ENCODE data around the gene MAST2.

DNA sequence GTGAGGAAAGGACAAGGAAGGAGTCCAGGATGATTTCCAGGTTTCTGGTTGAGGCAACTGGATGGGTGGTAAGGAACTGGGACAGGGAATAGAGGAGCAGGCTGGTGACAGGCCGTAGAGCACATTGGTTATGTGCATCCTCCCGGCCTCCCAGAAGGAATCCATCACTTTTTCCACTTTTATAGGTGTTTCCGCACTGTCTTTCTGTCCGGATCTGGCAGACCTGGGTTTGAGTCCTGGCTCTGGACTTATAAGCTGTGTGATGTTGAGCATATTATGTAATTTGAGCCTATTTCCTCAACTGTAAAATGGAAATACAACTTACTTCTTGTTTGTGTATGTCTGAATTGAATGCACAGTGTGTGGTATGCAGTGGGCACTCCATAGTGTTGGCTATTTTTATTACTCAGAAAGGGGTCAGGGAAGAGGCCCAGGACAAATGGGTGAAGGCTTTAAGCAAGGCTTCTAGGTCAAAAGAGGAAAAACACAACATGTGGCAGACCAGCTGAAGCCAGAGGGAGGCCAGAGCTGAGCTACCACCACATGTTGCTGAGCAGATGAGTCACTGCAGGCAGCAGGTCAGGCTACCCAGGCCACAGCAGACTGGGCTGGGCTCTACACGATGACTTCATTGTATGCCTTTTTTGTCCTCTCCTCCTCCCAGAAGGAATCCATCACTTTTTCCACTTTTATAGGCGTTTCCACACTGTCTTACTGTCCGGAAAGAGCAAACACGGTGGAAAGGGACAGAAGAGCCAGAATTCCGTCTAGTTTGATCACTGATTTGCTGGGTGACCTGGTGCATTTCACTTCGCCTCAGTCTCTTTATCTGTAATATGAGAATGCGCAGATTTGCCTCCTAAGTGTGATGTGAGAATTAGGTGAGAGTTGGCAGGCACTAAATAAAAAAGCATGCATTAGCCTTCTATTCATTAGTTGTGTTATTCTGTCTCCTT, 791 bp upstream of the MAST2 start:
- TF ChIP-seq, protein P1, sequence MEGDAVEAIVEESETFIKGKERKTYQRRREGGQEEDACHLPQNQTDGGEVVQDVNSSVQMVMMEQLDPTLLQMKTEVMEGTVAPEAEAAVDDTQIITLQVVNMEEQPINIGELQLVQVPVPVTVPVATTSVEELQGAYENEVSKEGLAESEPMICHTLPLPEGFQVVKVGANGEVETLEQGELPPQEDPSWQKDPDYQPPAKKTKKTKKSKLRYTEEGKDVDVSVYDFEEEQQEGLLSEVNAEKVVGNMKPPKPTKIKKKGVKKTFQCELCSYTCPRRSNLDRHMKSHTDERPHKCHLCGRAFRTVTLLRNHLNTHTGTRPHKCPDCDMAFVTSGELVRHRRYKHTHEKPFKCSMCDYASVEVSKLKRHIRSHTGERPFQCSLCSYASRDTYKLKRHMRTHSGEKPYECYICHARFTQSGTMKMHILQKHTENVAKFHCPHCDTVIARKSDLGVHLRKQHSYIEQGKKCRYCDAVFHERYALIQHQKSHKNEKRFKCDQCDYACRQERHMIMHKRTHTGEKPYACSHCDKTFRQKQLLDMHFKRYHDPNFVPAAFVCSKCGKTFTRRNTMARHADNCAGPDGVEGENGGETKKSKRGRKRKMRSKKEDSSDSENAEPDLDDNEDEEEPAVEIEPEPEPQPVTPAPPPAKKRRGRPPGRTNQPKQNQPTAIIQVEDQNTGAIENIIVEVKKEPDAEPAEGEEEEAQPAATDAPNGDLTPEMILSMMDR (IDR thresholded peaks at IDR 0.05 in 2 of 3, conservative IDR thresholded peaks at IDR 0.05 in 1 of 3; ENCODE audit: insufficient read depth in 2 of 3, low read depth in 1 of 3, low read length in 3 of 3) = no peak
- 0 out of 4 replicates have a peak, but pooled peaks of 1 of the 2 experiments have one; percentile 45 for TF ChIP-seq ARNT (IDR thresholded peaks at IDR 0.05)
- TF ChIP-seq, protein P2, sequence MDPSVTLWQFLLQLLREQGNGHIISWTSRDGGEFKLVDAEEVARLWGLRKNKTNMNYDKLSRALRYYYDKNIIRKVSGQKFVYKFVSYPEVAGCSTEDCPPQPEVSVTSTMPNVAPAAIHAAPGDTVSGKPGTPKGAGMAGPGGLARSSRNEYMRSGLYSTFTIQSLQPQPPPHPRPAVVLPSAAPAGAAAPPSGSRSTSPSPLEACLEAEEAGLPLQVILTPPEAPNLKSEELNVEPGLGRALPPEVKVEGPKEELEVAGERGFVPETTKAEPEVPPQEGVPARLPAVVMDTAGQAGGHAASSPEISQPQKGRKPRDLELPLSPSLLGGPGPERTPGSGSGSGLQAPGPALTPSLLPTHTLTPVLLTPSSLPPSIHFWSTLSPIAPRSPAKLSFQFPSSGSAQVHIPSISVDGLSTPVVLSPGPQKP (CRISPR knock-in tag; IDR thresholded peaks at IDR 0.05) = no peak
- TF ChIP-seq SPI1 (IDR thresholded peaks at IDR 0.05; ENCODE audit: borderline replicate concordance, low read depth, low read length) = no peak
- TF ChIP-seq EP300 (IDR thresholded peaks at IDR 0.05; ENCODE audit: low read length) = no peak
- TF ChIP-seq CSDE1 (IDR thresholded peaks at IDR 0.05) = no peak
- no peak for TF ChIP-seq EZH2 (IDR thresholded peaks at IDR 0.05; ENCODE audit: borderline replicate concordance, low read depth, low read length)
- TF ChIP-seq BHLHE40 (IDR thresholded peaks at IDR 0.05; ENCODE audit: low read length) = no peak
- 0 out of 2 replicates have a peak, but pooled peaks have one; percentile 18 for TF ChIP-seq ZNF121 (CRISPR knock-in tag; conservative IDR thresholded peaks at IDR 0.05)
- TF ChIP-seq SAFB2 (IDR thresholded peaks at IDR 0.05; ENCODE audit: borderline replicate concordance, low read depth, low read length, severe bottlenecking) = no peak
